GM12878 (cell line): Measurements from ENCODE around the gene SEPTIN7. TPM values are rescaled to one million over a fixed set of nuclear protein-coding genes. Genes with fewer than 3 reads are reported as not detected.

Source experiments
- CHD1 ChIP-seq: IDR thresholded peaks from 2 replicates; pipeline ENCODE4 v1.6.1; 2012; ENCODE audit warnings: low read depth, low read length, improper control_type of control experiment
- CTCF ChIP-seq, 3 experiments: IDR thresholded peaks in 2 of 3; conservative IDR thresholded peaks in 1 of 3; 2 replicates each; pipeline ENCODE4 v1.5.1; 2011; ENCODE audit warnings: low read depth in 3 of 3, low read length in 3 of 3, mild to moderate bottlenecking in 3 of 3, control low read depth in 2 of 3, moderate library complexity in 2 of 3, inconsistent platforms in 1 of 3, mixed read lengths in 1 of 3; ENCODE audit not compliant: control insufficient read depth in 2 of 3, insufficient read depth in 1 of 3; ENCODE audit errors: extremely low read depth in 1 of 3
- ETV6 ChIP-seq, 2 experiments: fragments of 450-650 bp in 1 of 2; IDR thresholded peaks in 1 of 2; conservative IDR thresholded peaks in 1 of 2; 2 replicates each; pipeline ENCODE4 v1.6.1; 2014; ENCODE audit warnings: antibody characterized with exemption in 1 of 2, borderline replicate concordance in 1 of 2, low read depth in 1 of 2, mild to moderate bottlenecking in 1 of 2, moderate library complexity in 1 of 2
- EZH2 ChIP-seq: IDR thresholded peaks from 2 replicates; pipeline ENCODE4 v1.6.1; 2012; ENCODE audit warnings: low read depth, mild to moderate bottlenecking, control low read depth, inconsistent platforms, low read length, borderline replicate concordance; ENCODE audit not compliant: control insufficient read depth
- FOXM1 ChIP-seq: IDR thresholded peaks from 2 replicates; pipeline ENCODE4 v1.6.1; 2012; ENCODE audit warnings: low read depth, mild to moderate bottlenecking, inconsistent platforms, low read length, moderate library complexity
- IRF5 ChIP-seq: fragments of 450-650 bp; IDR thresholded peaks from 2 replicates; pipeline ENCODE4 v1.6.1; 2017; ENCODE audit warnings: borderline replicate concordance
- KLF5 ChIP-seq: fragments of 450-650 bp; IDR thresholded peaks from 2 replicates; pipeline ENCODE4 v1.6.1; 2014; ENCODE audit warnings: mild to moderate bottlenecking; ENCODE audit not compliant: partially characterized antibody
- MYB ChIP-seq: fragments of 150-350 bp; IDR thresholded peaks from 2 replicates; pipeline ENCODE4 v1.6.1; 2014; ENCODE audit warnings: mild to moderate bottlenecking, low read depth, low read length, borderline replicate concordance
- PAX8 ChIP-seq: fragments of 450-650 bp; IDR thresholded peaks from 2 replicates; pipeline ENCODE4 v1.6.1; 2017; ENCODE audit warnings: mild to moderate bottlenecking, moderate library complexity
- RAD21 ChIP-seq: IDR thresholded peaks from 2 replicates; pipeline ENCODE4 v1.6.1; 2011; ENCODE audit warnings: mild to moderate bottlenecking, low read depth, low read length, moderate library complexity; ENCODE audit not compliant: insufficient read depth
- RCOR1 ChIP-seq: conservative IDR thresholded peaks from 2 replicates; pipeline ENCODE4 v1.6.1; 2012; ENCODE audit warnings: low read depth, low read length, improper control_type of control experiment
- RUNX3 ChIP-seq: IDR thresholded peaks from 2 replicates; pipeline ENCODE4 v1.6.1; 2012; ENCODE audit warnings: low read length, inconsistent platforms
- SMC3 ChIP-seq: IDR thresholded peaks from 2 replicates; pipeline ENCODE4 v1.6.1; 2011; ENCODE audit warnings: low read length, improper control_type of control experiment, borderline replicate concordance
- ZNF217 ChIP-seq: fragments of 450-650 bp; IDR thresholded peaks from 2 replicates; pipeline ENCODE4 v1.6.1; 2017; ENCODE audit warnings: antibody characterized with exemption, mild to moderate bottlenecking
- polyA plus RNA-seq, 11 experiments: library from polyadenylated mRNA; depleted of rRNA in 4 of 11; unstranded in 6 of 11; stranded (reverse) in 5 of 11; fragments of >200 nt; fragmentation: Nextera tagmentation in 4 of 11; fragmentation: Illumina TruSeq in 1 of 11; extraction: Ambion mirVana in 4 of 11; extraction: Trizol in 1 of 11; gene quantifications; 1 replicate in 1 of 11; 2 replicates in 10 of 11; pipeline versions ENCODE4 v1.2.1 to v1.2.3, GENCODE V29; 2011 to 2016; ENCODE audit warnings: inconsistent platforms in 2 of 11, missing spikeins in 2 of 11, low read depth in 1 of 11
- total RNA-seq, 4 experiments: library from RNA; depleted of rRNA in 3 of 4; stranded (reverse); fragments of >200 nt in 3 of 4; fragmentation: Illumina TruSeq in 1 of 4; extraction: Trizol in 1 of 4; gene quantifications; 2 replicates each; pipeline versions ENCODE4 v1.2.1 to v1.2.3, GENCODE V29; 2013 to 2021
- TF ChIP-seq, protein P1 (sequence below): fragments of 450-650 bp; IDR thresholded peaks from 2 replicates; pipeline ENCODE4 v1.6.1; 2017; ENCODE audit warnings: mild to moderate bottlenecking, moderate library complexity
- TF ChIP-seq, protein P2 (sequence below): fragments of 150-350 bp; IDR thresholded peaks from 2 replicates; pipeline ENCODE4 v1.6.1; 2016; ENCODE audit warnings: low read depth, low read length

Gene SEPTIN7
- total and polyA plus RNA-seq, 10 of the 15 experiments (the other 5 are each of a cell fraction or from before 2014, with no cell fraction given): 176 to 787 (median 437) TPM

- TF ChIP-seq EZH2 (no peak), RAD21 (peak; percentile 31; the same call in 1 of the 2 replicates), RCOR1 (no peak), SMC3 (no peak; the same call in 1 of the 2 replicates), FOXM1 (0 out of 2 replicates have a peak, but pooled peaks have one; percentile 6), CTCF (IDR thresholded peaks at IDR 0.05 in 2 of 3, conservative IDR thresholded peaks at IDR 0.05 in 1 of 3; ENCODE audit: control insufficient read depth in 2 of 3, extremely low read depth in 1 of 3, insufficient read depth in 1 of 3, low read depth in 3 of 3, low read length in 3 of 3) (peak; percentile 38 to 48 (median 40)), ZNF217 (no peak), MYB (no peak), KLF5 (no peak), IRF5 (no peak), ETV6 (conservative IDR thresholded peaks at IDR 0.05 in 1 of 2, IDR thresholded peaks at IDR 0.05 in 1 of 2; ENCODE audit: borderline replicate concordance in 1 of 2, low read depth in 1 of 2) (no peak; a peak in 1 of 4 replicates), CHD1 (no peak), PAX8 (no peak), RUNX3 (0 out of 2 replicates have a peak, but pooled peaks have one; percentile 15)
- TF ChIP-seq, protein P1, sequence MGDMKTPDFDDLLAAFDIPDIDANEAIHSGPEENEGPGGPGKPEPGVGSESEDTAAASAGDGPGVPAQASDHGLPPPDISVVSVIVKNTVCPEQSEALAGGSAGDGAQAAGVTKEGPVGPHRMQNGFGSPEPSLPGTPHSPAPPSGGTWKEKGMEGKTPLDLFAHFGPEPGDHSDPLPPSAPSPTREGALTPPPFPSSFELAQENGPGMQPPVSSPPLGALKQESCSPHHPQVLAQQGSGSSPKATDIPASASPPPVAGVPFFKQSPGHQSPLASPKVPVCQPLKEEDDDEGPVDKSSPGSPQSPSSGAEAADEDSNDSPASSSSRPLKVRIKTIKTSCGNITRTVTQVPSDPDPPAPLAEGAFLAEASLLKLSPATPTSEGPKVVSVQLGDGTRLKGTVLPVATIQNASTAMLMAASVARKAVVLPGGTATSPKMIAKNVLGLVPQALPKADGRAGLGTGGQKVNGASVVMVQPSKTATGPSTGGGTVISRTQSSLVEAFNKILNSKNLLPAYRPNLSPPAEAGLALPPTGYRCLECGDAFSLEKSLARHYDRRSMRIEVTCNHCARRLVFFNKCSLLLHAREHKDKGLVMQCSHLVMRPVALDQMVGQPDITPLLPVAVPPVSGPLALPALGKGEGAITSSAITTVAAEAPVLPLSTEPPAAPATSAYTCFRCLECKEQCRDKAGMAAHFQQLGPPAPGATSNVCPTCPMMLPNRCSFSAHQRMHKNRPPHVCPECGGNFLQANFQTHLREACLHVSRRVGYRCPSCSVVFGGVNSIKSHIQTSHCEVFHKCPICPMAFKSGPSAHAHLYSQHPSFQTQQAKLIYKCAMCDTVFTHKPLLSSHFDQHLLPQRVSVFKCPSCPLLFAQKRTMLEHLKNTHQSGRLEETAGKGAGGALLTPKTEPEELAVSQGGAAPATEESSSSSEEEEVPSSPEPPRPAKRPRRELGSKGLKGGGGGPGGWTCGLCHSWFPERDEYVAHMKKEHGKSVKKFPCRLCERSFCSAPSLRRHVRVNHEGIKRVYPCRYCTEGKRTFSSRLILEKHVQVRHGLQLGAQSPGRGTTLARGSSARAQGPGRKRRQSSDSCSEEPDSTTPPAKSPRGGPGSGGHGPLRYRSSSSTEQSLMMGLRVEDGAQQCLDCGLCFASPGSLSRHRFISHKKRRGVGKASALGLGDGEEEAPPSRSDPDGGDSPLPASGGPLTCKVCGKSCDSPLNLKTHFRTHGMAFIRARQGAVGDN: no peak
- TF ChIP-seq, protein P2, sequence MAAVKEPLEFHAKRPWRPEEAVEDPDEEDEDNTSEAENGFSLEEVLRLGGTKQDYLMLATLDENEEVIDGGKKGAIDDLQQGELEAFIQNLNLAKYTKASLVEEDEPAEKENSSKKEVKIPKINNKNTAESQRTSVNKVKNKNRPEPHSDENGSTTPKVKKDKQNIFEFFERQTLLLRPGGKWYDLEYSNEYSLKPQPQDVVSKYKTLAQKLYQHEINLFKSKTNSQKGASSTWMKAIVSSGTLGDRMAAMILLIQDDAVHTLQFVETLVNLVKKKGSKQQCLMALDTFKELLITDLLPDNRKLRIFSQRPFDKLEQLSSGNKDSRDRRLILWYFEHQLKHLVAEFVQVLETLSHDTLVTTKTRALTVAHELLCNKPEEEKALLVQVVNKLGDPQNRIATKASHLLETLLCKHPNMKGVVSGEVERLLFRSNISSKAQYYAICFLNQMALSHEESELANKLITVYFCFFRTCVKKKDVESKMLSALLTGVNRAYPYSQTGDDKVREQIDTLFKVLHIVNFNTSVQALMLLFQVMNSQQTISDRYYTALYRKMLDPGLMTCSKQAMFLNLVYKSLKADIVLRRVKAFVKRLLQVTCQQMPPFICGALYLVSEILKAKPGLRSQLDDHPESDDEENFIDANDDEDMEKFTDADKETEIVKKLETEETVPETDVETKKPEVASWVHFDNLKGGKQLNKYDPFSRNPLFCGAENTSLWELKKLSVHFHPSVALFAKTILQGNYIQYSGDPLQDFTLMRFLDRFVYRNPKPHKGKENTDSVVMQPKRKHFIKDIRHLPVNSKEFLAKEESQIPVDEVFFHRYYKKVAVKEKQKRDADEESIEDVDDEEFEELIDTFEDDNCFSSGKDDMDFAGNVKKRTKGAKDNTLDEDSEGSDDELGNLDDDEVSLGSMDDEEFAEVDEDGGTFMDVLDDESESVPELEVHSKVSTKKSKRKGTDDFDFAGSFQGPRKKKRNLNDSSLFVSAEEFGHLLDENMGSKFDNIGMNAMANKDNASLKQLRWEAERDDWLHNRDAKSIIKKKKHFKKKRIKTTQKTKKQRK: no peak
Observed at GRCh38 chr7:35801392-35802101, 690 bp downstream of the SEPTIN7 start (continued).
